ENCODE measurements around the gene NPY4R2. TPM values are rescaled to one million over a fixed set of nuclear protein-coding genes. Genes with fewer than 3 reads are reported as not detected.

NPY4R2 gene
- not detected in 2 replicates for total RNA-seq

GRCh38 chr10:47918475-47918874 is at the start of gene NPY4R2:
NPY4R2 (plus strand) TSS chr10:47918662; CDS start chr10:47921988, 3,326 bp downstream.

Other genes with a start within 250 kb of the NPY4R2 start
- gene SYT15B, start 155.1 kb upstream of the NPY4R2 start, total RNA-seq = not detected in 2 replicates
- not detected in 2 replicates for gene FAM25C, start 81.1 kb downstream of the NPY4R2 start, total RNA-seq

Measured in subcutaneous preadipocyte (primary cell).